Bone marrow (tissue), 2 donors: ENCODE data around the gene ANKRD55.
"Not testable (repeated sequence)": the region's sequence is repeated elsewhere in the genome, so short reads cannot be mapped to it uniquely, and the experiment has no call there.

Source experiments
- DNase-seq, 2 donors: peaks; one replicate each; lab custom pipeline; 2025; lab: John Stamatoyannopoulos, UW

ANKRD55 gene

DNA sequence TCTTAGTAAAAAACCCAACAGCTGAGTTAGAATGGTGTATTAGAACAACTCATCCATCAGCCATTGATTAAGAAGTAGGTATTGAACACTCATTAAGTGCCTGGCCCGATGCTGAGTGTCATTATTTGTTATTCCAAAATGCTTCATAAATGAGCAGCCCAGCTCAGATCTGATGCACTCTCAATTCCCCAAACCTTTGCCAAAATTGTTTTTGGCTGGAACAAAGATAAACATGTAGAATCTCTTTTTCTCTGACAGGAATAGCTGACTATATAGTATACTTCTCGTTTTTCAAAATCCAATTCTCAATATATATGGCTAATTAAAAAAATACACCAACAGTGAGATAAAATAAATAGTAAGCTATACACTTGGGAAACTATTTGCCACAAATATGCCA, 20.0 kb upstream of the ANKRD55 start:
- DNase-seq = no peak

DNA sequence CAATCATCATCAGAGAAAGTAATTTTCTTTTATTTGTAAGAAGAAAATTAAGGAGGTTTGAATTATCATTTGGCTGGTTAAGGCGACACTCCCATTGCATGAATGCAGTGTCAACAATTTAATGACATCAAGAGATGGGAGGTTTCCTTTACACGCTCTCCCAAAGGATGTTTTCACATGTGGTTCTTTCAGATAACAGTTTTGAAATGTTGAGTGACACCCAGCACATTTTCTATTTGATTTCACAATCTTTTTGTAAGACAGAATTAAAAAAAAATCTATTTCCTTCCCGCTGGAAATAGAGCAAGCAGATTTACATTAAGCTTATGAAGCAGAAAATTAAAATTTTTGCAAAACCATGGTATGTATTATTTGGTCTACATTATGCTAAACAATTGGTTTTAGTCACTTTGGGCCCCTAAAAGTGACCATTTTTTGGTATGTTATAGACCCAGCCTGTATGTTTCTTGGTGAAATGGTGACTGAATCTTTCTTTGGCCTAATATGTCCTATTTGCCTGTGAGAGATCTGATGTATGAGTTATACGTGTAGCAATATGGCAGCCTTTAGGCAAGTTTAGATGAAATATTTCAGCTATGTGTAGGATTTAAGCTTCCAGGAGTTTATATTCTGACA, 18.9 kb upstream of the ANKRD55 start:
- peak in 1 of 2 donors; percentile 53 for DNase-seq

DNA sequence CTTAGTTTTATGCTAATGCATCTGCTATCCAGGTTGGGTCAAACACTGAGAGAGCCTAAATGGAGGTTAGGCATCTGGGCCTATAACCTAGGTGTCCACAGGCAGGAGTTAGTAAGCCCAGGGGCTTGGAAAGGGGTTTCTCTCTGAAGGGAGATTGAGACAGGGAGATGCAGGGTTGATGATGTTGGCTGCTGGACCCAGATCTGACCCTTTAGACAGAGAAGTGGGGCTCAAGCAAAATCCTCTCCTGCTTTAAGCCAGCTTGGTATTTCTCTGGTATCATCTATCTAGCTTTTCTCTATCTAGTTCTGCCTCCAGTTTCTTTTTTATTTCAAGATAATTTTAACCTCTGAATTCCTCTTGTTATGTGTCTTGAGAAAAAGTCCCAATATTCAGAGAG, 18.3 kb upstream of the ANKRD55 start:
- DNase-seq = no peak

DNA sequence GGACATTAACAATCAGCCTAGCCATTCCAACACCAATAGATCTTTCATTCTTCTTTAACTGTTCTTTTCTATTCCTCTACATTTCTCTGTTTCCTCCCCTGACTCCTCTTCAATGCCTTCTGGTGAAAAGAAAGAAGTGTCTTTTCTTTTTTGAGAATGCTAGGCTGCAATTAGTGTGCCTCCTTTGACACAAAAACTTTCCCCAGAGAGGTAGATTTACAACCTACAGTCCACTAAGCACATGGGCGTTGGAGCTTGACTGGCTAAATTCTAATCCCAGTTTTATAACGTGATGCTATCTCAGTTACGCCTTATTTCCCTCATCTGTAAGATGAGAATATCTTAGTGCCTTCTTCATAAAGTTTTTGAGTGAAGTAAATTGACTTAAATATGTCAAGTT, 16.9 kb upstream of the ANKRD55 start:
- DNase-seq = no peak

DNA sequence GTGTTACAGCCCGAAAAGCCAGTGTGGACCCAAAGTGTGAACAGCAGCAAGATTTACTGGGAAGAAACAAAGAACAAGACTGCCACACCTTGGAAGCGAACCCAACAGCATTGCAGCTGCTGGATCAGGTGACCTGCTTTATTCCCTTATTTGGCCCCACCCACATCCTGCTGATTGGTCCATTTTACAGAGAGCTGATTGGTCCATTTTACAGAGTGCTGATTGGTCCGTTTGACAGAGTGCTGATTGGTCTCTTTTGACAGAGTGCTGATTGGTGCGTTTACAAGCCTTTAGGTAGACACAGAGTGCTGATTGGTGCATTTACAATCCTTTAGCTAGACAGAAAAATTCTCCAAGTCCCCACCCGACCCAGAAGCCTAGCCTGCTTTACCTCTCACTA, 16.0 kb upstream of the ANKRD55 start:
- not testable (repeated sequence) for DNase-seq

DNA sequence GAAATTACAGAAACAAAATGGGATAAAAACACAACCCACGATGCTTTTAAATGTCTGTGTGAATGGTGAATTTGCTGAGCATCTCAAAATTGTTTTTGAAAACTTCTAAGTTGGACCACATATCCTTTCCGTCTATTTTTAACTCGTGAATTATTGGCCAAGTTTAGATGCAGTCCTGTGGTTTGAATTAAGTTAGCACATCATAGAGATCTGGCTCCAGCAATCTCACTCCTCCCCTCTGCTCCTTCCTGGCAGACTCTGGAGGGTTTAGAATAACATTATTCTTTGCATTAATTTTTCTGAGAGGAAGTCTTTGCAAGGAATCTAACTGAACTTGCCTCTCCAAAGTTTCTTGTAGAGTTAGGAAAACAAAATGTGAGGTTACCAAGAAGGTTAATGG, 14.5 kb upstream of the ANKRD55 start:
- DNase-seq = peak in 1 of 2 donors; percentile 41

DNA sequence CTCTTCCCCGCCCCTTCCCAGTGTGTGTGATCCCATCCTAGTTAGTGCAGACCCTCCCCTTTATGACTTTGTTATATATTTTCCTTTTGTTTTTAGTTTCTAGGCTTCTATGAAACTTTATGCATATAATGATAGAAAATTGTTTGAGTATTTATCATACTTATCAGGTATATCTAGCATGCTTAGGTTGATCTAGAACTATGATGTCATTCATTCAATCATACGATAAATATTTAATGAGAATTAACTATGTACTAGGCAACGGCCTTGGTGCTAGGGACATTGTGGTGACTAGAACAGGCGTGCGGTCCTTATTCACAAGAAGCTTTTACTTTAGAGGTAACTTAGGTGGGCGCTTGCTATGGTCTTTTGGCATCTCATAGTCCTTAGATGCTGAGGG, 13.6 kb upstream of the ANKRD55 start:
- no peak for DNase-seq

DNA sequence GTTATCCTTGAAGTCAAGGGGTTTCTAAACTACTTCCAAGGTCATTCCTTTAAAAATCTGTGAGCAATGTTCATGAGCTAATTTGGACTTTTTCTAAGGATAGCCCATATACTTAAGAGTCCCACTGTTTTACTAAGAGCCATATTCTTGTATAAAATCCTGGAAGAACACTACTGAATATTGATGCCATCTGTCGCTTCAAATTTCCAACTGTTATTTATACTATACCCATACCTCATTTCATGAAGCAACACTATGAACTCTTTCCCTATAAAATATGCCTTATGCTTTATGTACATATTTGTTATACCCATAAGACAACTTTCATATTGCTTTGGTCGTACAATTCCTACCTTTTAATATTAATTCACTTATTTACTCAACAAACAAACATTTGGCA, 12.4 kb upstream of the ANKRD55 start:
- DNase-seq = no peak

DNA sequence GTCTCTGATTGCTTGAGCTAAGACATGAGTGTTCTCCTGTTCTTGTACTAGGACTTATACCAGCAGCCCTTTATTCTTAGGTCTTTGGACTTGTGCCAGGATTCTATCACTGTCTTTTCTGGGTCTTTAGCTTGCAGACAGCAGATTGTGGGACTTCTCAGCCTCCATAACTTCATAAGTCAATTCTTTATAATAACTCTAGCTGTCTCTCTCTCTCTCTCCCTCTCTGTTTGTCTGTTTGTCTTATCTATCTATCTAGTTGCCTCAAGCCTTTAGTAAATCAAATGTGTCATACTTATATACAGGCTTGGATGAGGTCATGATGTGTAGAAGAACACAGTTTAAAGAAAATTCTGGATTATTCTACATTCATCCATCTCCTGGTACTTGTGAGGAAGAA, 11.5 kb upstream of the ANKRD55 start:
- no peak for DNase-seq

DNA sequence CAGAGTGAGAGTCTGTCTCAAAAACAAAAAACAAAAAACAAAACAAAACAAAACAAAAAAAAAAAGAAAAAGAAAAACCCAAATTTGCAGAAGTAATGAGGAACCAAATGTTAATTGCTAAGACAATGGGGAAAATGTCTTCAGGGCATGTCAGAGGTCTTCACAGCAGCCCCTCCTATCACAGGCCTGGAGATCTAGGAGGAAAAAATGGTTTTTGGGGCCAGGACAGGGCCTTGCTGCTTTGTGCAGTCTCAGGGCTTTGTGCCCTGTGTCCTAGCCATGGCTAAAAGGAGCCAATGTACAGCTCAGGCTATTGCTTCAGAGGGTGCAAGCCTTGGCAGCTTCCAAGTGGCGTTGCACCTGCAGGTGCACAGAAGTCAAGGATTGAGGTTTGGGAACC, 9.1 kb upstream of the ANKRD55 start:
- DNase-seq = not testable (repeated sequence)

DNA sequence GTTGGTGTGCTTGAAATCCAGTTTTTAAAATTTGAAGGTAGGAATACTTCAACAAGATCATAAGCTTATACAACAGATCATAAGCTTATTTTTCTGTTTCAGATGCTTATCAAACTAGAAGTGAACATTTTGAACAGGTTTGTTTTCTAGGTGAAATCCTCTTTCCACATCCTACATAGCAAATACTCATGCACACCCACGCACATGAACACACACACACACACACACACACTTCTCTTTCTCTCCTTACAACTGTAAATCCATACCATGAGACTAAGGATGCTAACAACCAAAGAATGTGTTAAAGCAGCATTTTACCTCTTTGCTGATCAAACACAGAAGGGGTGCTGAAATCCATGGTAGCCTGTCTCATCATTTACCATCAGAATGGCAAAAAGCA, 592 bp downstream of the ANKRD55 start:
- no peak for DNase-seq

DNA sequence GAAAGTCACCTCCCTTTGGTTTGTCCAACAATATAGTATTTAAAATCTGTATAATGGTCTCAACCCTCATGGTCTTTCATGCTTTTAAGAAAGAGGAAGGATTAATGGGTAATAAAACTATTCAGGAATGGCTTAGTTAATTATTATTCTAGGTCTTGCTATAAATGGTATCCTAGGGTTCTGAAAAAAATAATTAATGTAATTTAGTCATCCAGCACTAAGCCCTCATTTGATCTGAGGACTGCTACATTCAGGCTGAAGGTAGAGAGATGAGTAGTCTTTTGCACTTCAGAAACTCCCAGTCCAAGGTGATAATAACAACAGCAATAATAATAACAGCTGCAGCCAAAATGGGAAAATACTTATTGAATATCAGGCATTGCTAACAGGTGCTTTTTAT, 2.6 kb downstream of the ANKRD55 start:
- no peak for DNase-seq

DNA sequence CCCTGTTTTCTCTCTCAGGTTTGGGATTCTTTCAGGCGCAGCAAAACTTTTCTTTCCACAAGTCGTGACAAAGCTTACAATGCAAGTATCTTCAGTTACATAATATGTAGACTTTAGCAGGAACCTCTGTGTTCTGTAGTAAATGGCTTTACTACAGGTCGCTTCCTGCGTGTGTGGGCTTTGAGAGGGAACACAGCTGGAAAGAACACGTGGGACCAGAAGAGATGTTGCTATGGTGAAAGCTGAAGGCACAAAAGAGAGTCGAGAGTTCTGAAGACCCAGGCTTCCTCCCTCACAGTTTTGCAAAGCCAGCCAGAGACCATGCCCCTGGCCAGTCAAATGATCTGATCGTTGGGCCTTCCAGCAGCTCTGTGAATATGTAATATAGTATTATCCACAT, 4.0 kb downstream of the ANKRD55 start:
- no peak for DNase-seq

DNA sequence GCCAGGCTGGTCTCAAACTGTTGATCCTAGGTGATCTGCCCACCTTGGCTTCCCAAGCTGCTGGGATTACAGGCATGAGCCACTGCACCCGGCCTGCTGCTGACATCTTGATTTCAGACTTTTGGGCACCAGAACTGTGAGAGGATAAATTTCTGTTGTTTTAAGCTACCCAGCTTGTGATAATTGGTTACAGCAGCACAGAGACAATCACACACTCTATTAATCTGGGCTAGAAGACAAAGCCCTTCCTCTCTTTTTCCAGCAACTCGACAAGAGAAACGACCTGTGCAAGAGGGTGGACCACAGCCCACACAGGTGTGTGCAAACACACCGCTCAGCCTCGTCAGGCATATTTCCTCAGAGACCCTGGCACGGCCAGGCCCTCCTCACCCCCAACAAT, 4.5 kb downstream of the ANKRD55 start:
- no peak for DNase-seq

DNA sequence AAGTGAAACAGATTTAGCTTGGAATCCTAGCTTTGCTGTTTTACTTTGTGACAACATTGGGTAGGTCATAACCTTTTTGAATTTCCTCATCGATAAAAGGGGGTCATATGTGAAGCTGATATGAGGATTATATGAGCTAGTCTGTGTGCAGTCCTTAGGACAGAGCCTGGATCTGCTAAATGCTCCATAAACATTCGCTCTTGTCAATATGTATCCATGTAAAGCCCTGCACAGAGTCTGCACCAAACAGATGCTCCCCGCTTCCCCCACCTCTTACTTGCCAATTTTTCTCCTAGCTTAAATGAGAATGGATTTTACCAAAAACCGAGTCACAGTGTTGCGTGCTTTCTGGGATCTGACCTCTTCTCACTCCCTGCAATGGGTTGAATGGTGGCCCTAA, 5.4 kb downstream of the ANKRD55 start:
- no peak for DNase-seq

DNA sequence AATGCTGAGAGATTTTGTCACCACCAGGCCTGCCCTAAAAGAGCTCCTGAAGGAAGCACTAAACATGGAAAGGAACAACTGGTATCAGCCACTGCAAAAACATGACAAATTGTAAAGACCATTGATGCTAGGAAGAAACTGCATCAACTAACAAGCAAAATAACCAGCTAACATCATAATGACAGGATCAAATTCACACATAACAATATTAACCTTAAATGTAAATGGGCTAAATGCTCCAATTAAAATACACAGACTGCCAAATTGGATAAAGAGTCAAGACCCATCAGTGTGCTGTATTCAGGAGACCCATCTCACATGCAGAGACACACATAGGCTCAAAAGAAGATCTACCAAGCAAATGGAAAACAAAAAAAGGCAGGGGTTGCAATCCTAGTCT, 9.8 kb downstream of the ANKRD55 start:
- not testable (repeated sequence) for DNase-seq

DNA sequence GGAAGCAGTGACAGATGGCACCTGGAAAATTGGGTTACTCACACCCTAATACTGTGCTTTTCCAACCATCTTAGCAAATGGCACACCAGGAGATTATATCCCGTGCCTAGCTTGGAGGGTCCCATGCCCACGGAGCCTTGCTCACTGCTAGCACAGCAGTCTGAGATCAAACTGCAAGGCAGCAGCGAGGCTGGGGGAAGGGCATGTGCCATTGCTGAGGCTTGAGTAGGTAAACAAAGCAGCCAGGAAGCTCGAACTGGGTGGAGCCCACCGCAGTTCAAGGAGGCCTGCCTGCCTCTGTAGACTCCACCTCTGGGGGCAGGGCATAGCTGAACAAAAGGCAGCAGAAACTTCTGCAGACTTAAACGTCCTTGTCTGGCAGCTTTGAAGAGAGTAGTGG, 11.5 kb downstream of the ANKRD55 start:
- DNase-seq = not testable (repeated sequence)

DNA sequence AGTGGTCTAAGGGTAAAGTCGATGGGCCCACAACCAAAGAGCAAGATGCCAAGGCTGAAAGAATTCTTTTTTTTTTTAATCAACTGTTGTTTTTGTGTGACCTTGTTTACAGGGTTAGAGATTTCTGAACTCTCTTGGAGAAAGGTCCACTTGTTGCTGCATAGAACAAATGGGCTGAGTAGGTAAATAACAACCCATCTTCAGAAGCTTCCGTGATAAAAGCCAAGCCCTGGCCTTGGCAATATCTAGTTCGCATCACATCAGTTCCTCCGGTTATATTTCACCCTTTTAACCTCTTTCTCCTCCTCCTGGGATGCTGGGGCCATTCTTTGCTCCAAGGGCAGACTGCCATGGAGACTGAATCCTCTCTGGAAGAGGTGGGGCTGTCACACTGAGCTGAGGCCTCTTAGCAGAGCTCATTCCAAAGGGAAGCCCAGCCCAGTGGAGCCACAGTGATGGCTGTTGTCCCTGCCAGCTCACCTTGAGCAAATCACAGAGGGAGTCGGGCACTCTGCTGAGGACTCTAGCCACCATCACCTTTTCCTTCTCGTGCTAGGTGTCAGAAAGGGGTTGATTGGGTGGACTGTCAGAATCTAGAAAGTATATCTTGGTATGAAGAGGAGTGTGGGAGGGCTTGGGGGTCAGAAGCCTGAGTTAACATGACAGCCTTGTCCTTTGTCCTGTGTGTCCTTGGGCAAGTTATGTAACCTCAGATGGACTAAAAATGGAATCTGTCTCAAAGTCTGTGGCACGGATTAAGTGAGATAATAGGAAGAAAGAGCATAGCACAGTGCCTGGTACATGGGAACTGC, 17.9 kb downstream of the ANKRD55 start:
- no peak for DNase-seq

DNA sequence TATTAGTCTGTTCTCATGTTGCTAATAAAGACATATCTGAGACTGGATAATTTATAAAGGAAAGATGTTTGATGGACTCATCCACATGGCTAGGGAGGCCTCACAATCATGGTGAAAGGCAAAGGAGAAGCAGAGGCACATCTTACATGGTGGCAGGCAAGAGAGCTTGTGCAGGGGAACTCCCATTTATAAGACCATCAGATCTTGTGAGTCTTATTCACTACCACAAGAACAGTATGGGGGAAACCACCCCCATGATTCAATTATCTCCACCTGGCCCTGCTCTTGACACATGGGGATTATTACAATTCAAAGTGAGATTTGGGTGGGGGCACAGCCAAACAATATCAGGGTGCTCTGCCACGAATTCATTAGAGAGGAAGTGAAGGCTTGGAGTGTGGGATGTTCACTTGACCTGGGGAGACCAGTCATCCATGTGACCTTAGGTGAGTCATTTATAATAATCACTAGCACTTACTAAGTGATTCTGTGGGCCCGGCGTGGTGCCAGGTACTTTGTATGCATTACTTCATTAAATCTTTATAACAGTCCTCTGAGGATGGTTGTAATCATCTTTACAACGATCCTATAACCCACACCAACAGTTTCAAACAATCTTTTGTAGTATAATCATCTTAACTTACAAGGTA, 19.1 kb downstream of the ANKRD55 start:
- not testable (repeated sequence) for DNase-seq

DNA sequence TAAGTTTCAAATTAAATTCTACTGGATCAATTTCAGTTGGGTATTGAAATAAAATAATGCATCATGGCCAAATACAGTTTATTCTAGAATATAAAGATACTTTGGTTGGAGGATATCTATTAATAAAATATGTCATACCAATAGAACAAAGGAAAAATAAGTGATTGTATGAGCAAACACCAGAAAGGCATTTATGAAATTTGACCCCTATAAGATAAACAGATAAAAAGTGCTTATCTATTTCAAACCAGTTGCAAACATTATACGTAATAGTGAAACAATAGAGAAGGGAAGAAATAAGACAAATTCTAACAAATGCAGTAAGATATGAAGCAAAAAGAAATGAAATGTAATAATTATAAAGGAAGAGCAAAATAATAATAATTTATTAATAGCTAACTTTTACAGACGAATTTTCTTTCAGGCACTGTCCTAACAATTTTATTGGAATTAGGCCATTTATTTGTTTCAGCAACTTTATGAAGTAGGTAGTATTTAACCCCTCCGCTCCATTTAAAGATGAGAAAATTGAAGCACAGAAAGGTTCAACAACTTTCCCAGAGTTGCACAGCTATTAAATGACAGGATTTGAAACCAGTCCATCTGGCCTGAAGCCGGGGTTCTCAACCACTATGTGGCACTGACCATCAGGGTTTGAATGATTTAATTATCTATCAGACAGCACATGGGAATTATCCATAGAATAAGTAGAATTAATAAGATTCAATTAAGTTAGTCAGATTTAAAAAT, 20.8 kb downstream of the ANKRD55 start:
- DNase-seq = no peak

DNA sequence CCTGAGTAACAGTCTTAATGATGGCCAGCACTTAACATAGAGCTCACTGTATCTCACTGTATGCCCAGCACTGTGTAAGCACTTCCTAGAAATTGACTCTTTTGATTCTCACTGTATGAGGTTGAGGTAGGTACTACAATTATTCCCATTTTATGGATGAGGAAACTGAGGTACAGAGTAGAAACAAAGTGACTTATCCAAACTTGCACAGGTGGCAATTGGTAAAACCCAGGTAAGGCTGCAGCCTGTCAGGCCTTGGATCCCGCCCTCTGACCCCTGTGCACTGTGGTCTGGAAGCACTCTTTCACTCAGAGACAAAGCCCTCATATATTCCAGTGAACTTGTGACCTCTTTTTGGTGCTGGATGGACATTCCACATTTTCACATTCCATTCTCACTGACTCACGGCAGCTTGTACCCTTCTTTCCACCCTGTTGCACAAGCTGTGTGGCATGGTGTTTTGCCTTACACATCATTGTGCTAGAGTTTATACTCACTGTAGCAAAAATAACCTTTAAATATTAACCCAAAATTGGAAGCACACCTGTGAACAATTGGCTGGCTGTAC, 21.7 kb downstream of the ANKRD55 start:
- no peak for DNase-seq

DNA sequence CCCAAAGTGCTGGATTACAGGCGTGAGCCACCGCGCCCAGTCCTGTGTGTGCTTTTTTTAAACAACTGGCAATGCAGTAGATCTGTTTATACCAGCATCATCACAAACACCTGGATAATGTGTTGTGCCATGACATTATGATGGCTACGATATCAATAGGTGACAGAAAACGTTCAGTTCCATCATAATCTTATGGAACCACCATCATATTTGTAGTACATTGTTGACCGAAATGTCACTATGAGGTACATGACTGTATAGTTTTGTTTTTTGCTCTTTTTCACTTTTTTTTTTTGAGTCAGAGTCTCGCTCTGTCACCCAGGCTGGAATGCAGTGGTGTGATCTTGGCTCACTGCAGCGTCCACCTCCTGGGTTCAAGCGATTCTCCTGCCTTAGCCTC, 24.4 kb downstream of the ANKRD55 start:
- DNase-seq = no peak
